Activated CD4-positive, alpha-beta memory T cell treated with anti-CD3 and anti-CD28 coated beads, Interleukin-2, amount 10 ng/mL, durations not matched to agents 7 days and 5 days (primary cell): ENCODE measurements around the gene CCDC159. TPM values are rescaled to one million over a fixed set of nuclear protein-coding genes. Genes with fewer than 3 reads are reported as not detected.
A peak's percentile ranks its signal among the peaks of the same experiment; 100 is the strongest.

ENCODE experiments used
- CTCF ChIA-PET: fragments of 350-600 bp; sonication (Branson Sonifier 250); formaldehyde crosslinking; loops from one replicate; lab custom pipeline; 2021; ENCODE audit warnings: antibody characterized with exemption, inconsistent platforms; lab: Charles Lee
- POLR2A ChIA-PET: fragments of 350-600 bp; sonication (Branson Sonifier 250); formaldehyde crosslinking; loops from one replicate; lab custom pipeline; 2021; ENCODE audit warnings: antibody characterized with exemption; lab: Charles Lee
- DNase-seq: peaks from one replicate; pipeline ENCODE4 v3.0.0-alpha.2; 2020
- H3K27ac Mint-ChIP-seq: one replicate; pipeline ENCODE4 v1.8.0; 2021; ENCODE audit warnings: mild to moderate bottlenecking, mixed read lengths
- H3K27me3 Mint-ChIP-seq: one replicate; pipeline ENCODE4 v1.8.0; 2021; ENCODE audit warnings: mixed read lengths
- H3K36me3 Mint-ChIP-seq: one replicate; pipeline ENCODE4 v1.8.0; 2021; ENCODE audit warnings: low read depth, mixed read lengths
- H3K4me1 Mint-ChIP-seq: one replicate; pipeline ENCODE4 v1.8.0; 2021; ENCODE audit warnings: mixed read lengths
- H3K4me3 Mint-ChIP-seq: one replicate; pipeline ENCODE4 v1.8.0; 2021; ENCODE audit warnings: mild to moderate bottlenecking, mixed read lengths
- H3K9me3 Mint-ChIP-seq: one replicate; pipeline ENCODE4 v1.8.0; 2021; ENCODE audit warnings: mixed read lengths
- total RNA-seq, 2 experiments: library from RNA; stranded (reverse); gene quantifications; one replicate each; pipeline ENCODE4 v1.2.3, GENCODE V29; 2021

The CCDC159 gene
- total RNA-seq, 2 experiments from 2014 or later, result 24.0 to 24.7 TPM

DNA sequence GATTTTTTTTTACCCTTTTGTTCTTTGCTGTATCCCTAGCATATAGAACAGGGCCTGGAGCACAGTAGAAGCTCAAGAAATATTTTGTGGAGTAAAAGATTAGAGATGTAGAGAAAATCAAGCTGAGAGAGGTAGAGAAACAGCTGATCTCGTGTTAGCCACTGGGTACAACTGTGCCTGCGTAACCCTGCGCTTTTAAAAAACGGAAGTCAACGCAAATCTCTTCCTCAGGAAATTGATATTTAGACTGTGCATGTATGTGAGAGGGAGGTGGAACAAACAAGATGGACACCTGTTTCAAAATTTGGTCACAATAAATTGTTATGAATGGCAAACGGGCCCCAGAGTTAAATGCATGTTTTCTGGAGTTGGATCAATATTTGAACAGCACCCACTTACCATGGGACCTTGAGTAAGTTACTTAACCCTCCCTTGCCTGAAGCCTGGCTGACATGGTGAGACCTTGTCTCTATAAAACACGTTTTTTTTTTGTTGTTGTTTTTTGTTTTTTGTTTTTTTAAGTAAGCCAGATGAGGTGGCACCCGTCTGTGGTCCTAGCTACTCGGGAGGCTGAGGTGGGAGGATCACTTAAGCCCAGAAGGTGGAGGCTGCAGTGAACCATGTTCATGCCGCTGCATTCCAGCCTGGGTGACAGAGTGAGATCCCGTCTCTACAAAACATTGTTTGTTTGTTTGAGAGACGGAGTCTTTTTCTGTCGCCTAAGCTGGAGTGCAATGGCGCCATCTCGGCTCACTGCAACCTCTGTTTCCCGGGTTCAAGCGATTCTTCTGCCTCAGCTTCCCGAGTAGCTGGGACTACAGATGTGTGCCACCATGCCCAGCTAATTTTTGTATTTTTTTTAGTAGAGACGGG is 41.1 kb downstream of the CCDC159 start:
- CTCF ChIA-PET, result interaction anchor here (0.8 to 1.8 kb wide), 3 partner anchors 14 to 96 kb away, joined by 3 to 4 read pairs (median 4); no protein-coding TSS in a partner anchor
- Mint-ChIP-seq H3K4me1 (peaks cover 11% of the 10 kb centered on the region), H3K36me3 (no peaks in the 10 kb centered on the region), H3K4me3 (no peak overlapping the region), H3K27ac (no peak overlapping the region), H3K27me3 (peaks cover 13% of the 10 kb centered on the region), H3K9me3 (peaks cover 2% of the 10 kb centered on the region)
- POLR2A ChIA-PET, result no interaction called here
- no peak for DNase-seq

DNA sequence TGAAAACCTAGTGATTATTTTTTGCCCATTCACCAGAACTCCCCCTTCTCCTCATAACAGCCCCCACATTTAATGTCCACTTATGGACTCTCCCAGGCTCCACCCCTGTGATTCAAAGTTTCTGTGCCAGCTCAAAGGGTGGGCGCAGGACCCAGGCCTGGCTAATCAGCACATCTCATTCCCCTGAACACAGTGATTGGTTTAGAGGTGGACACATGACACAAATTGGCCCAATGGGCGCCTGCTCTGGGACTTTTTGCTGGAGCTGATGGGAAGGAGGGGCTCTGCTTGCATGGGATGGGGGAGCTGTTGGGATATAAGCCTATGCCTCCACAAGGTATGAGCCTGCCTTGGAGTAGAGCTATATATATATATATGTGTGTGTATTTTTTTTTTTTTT is 44.0 kb downstream of the CCDC159 start:
- Mint-ChIP-seq H3K9me3 (peaks cover 2% of the 10 kb centered on the region), H3K27me3 (peaks cover 7% of the 10 kb centered on the region), H3K4me3 (no peak overlapping the region), H3K4me1 (peaks cover 11% of the 10 kb centered on the region), H3K36me3 (no peaks in the 10 kb centered on the region), H3K27ac (no peak overlapping the region)
- DNase-seq, result no peak
- CTCF ChIA-PET, result interaction anchor here (1.4 to 4.3 kb wide), 2 partner anchors 7 to 9 kb away, joined by 7 to 28 read pairs; no protein-coding TSS in a partner anchor
- POLR2A ChIA-PET, result interaction anchor here (1.0 kb wide), 1 partner anchor 93 kb away, joined by 3 read pairs; no protein-coding TSS in a partner anchor

DNA sequence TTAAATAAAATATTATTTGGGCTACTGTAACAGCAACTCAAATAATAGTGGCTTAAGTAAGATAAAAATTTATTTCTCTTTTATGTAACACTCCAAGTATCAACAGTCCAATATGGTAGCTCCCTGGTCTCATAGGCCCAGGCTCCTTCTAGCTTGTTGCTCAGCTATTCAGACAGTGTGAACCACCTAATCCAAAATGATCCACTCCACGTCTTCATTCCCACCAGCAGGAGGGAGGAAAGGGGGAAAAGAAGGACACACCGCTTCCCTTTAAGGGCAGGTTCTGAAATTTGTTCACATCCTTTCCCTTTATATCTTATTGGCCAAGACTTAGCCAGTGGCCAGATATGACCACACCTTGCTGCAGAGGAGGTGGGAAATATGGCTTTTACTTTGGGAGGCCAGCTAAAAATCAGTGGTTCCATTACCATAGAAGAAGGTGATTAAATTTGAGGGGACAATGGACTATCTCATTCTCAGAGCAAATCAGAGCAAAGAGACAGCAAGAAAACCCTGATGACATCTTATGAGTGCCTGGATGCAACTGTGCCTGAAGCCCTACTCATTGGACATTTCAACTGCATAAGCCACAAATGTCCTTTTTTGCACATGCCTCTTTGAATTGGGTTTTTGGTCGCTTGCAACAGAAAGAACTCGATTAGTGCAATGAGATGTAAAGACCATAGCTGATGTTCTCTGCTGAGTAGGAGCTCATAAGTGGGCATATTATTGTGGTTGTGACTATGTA is 44.8 kb downstream of the CCDC159 start:
- peaks cover 8% of the 10 kb centered on the region for H3K27me3 Mint-ChIP-seq
- H3K4me3 Mint-ChIP-seq, result no peak overlapping the region
- DNase-seq, result no peak
- CTCF ChIA-PET, result interaction anchor here (1.0 to 4.3 kb wide), 3 partner anchors 8 to 44 kb away, joined by 3 to 28 read pairs (median 7); partner anchors contain the start of genes ODAD3 and PRKCSH
- POLR2A ChIA-PET, result interaction anchor here (0.6 to 1.0 kb wide), 3 partner anchors 41 to 202 kb away, joined by 3 read pairs; no protein-coding TSS in a partner anchor
- peaks cover 11% of the 10 kb centered on the region for H3K4me1 Mint-ChIP-seq
- H3K9me3 Mint-ChIP-seq, result peaks cover 2% of the 10 kb centered on the region
- H3K36me3 Mint-ChIP-seq, result no peaks in the 10 kb centered on the region
- no peak overlapping the region for H3K27ac Mint-ChIP-seq

DNA sequence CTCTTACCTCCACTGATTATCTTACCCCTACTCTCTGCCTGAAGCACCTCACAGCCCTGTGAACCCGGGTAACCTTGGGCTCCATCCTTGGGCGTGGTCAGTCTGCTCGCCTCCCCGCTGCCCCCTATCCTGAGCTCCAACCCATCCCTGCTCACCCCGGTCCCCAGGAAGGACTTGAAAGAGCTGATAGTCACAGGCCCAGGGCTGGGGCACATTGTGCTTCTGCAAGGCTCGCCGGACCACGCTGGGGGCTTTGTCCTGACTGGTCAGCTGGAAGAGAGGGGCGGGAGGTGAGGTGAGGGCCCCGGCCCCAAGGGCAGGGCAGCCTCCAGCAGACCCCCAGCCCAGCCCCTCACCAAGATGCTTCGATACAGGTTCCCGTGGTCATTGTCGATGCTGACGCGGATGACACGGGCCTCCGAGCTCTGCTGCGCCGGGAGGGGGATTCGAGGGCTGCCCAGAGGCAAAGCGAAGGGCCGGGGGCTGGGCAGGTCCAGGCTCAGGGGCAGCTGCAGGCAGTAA is 50.8 kb downstream of the CCDC159 start:
- no peaks in the 10 kb centered on the region for H3K36me3 Mint-ChIP-seq
- H3K4me1 Mint-ChIP-seq, result peaks cover 5% of the 10 kb centered on the region
- no peak overlapping the region for H3K4me3 Mint-ChIP-seq
- ChIA-PET POLR2A (no interaction called here), CTCF (interaction anchor here (1.1 to 1.2 kb wide), 2 partner anchors 14 to 16 kb away, joined by 3 to 4 read pairs; no protein-coding TSS in a partner anchor)
- H3K9me3 Mint-ChIP-seq, result no peaks in the 10 kb centered on the region
- peaks cover 12% of the 10 kb centered on the region for H3K27me3 Mint-ChIP-seq
- no peak overlapping the region for H3K27ac Mint-ChIP-seq
- no peak for DNase-seq

DNA sequence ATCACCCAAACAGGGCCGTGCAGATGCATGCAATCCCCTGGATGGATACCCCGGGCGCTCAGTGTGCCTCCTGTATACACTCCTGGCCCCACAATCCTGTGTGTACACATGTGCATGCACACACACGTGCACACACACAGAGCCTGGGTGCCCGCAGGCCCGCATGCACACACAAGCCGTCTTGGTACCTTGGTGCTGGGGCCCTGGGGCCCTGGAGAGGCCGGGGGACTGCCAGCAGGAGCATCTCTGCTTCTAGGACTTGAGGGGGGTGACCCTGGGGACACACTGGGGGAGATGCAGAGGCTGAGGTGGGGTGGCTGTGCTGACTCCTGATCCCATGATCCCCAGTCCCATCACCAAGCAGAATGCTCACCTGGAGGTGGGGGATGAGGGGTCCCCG is 53.3 kb downstream of the CCDC159 start:
- DNase-seq, result no peak
- H3K27ac Mint-ChIP-seq, result no peak overlapping the region
- H3K27me3 Mint-ChIP-seq, result peaks cover 8% of the 10 kb centered on the region
- ChIA-PET POLR2A (no interaction called here), CTCF (no interaction called here)
- H3K4me3 Mint-ChIP-seq, result no peak overlapping the region
- no peaks in the 10 kb centered on the region for H3K9me3 Mint-ChIP-seq
- H3K4me1 Mint-ChIP-seq, result no peaks in the 10 kb centered on the region
- no peaks in the 10 kb centered on the region for H3K36me3 Mint-ChIP-seq

DNA sequence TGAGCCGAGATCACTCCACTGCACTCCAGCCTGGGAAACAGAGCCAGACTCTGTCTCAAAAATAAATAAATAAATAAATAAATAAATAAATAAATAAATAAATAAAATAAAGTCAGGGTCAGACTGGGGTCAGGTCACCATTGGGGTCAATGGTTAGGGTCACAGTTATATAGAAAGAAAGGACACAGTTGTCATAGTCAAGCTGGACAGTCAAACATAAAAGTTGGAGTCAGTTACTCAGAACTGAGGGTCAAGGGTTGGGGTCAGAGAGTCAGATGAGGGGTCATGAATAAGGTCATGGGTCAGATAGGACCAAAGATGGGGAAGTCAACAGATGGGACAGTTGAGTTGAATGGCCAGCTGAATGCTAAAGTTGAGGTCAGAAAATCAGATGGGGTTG is 54.5 kb downstream of the CCDC159 start:
- Mint-ChIP-seq H3K4me1 (no peaks in the 10 kb centered on the region), H3K27ac (peak overlapping the region; percentile 24), H3K27me3 (peaks cover 3% of the 10 kb centered on the region)

DNA sequence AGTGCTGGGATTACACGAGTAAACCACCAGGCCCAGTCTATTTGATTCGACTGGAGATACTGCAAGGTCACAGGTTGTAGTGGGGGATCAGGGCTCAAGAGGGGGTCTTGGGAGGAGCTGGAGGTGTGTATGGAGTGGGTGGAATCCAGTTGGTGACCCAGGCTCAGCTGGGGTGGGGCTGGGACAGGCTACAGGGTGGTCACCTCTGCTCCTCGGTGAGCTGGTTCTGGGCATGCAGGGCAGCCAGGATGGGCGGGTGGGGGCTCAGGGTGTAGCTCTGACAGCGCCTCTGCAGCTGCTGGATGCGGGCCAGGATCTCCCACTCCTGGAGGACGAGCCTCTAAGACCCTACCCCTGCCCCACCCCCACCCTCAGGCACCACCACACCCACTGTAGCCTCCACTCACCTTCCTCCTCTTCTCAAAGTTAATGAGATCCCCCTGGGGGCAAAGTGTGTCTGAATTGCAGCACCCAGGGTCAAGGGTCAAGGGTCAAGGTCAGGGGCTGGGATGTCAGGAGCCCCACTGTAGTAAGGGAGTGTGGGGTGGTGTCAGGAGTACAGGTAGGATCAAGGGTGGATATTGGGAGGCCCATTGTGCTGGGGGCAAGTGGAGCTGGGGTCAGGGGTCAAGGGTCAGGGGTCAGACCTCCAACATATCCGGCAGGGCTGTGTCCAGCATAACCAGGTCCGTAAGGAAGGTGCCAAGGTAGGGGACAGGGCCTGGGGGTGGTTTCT is 55.7 kb downstream of the CCDC159 start:
- H3K27me3 Mint-ChIP-seq, result peaks cover 3% of the 10 kb centered on the region
- ChIA-PET CTCF (interaction anchor here (1.1 to 1.3 kb wide), 2 partner anchors 14 to 21 kb away, joined by 3 to 4 read pairs; no protein-coding TSS in a partner anchor), POLR2A (interaction anchor here (1.5 kb wide), 1 partner anchor 21 kb away, joined by 5 read pairs; no protein-coding TSS in a partner anchor)
- H3K4me1 Mint-ChIP-seq, result no peaks in the 10 kb centered on the region
- H3K9me3 Mint-ChIP-seq, result no peaks in the 10 kb centered on the region
- H3K27ac Mint-ChIP-seq, result no peak overlapping the region
- no peak overlapping the region for H3K4me3 Mint-ChIP-seq
- no peak for DNase-seq
- H3K36me3 Mint-ChIP-seq, result no peaks in the 10 kb centered on the region

More for the DNA sequence above, 54.5 kb downstream of the CCDC159 start:
- POLR2A ChIA-PET, result interaction anchor here (0.9 kb wide), 1 partner anchor 34 kb away, joined by 3 read pairs; the partner anchor contains the start of gene ODAD3
- CTCF ChIA-PET, result interaction anchor here (1.3 kb wide), 1 partner anchor 20 kb away, joined by 3 read pairs; no protein-coding TSS in a partner anchor
- H3K36me3 Mint-ChIP-seq, result no peaks in the 10 kb centered on the region
- no peaks in the 10 kb centered on the region for H3K9me3 Mint-ChIP-seq
- H3K4me3 Mint-ChIP-seq, result no peak overlapping the region
- DNase-seq, result no peak

Other genes starting within 250 kb of the CCDC159 start
- 10 to 100 TPM; 68.2 to 72.1 TPM for gene SPC24, start 190.7 kb upstream of the CCDC159 start, total RNA-seq
- gene KANK2, start 149.0 kb upstream of the CCDC159 start, total RNA-seq, result 1 to 10 TPM; 2.3 to 2.8 TPM
- gene ANGPTL8, start 106.9 kb upstream of the CCDC159 start, total RNA-seq, result not detected
- gene DOCK6, start 84.0 kb upstream of the CCDC159 start, total RNA-seq, result under 1 TPM; 0.35 to 0.68 TPM
- not detected for gene TSPAN16, start 50.4 kb upstream of the CCDC159 start, total RNA-seq
- gene RAB3D, start 6.9 kb upstream of the CCDC159 start, total RNA-seq, result 1 to 10 TPM; 8.3 to 8.4 TPM
- 10 to 100 TPM; 32.6 to 35.1 TPM for gene TMEM205, start 251 bp upstream of the CCDC159 start, total RNA-seq
- 1 to 10 TPM; 2.0 to 2.6 TPM for gene PLPPR2, start 8.9 kb downstream of the CCDC159 start, total RNA-seq
- 1 to 10 TPM; 2.6 to 2.9 TPM for gene SWSAP1, start 28.1 kb downstream of the CCDC159 start, total RNA-seq
- gene EPOR, start 37.8 kb downstream of the CCDC159 start, total RNA-seq, result 10 to 100 TPM; 10.0 to 10.2 TPM
- gene RGL3, start 72.8 kb downstream of the CCDC159 start, total RNA-seq, result not detected
- gene ODAD3, start 88.6 kb downstream of the CCDC159 start, total RNA-seq, result not detected
- 100 to 1,000 TPM; 315 to 318 TPM for gene PRKCSH, start 89.1 kb downstream of the CCDC159 start, total RNA-seq
- not detected for gene ELAVL3, start 134.5 kb downstream of the CCDC159 start, total RNA-seq
- 10 to 100 TPM; 15.6 to 16.5 TPM for gene ZNF653, start 159.3 kb downstream of the CCDC159 start, total RNA-seq
- gene ECSIT, start 182.6 kb downstream of the CCDC159 start, total RNA-seq, result 10 to 100 TPM; 24.8 to 26.8 TPM
- not detected for gene CNN1, start 192.3 kb downstream of the CCDC159 start, total RNA-seq
- gene ELOF1, start 212.7 kb downstream of the CCDC159 start, total RNA-seq, result 10 to 100 TPM; 49.7 to 50.2 TPM
- gene ACP5, start 231.1 kb downstream of the CCDC159 start, total RNA-seq, result 10 to 100 TPM; 21.3 to 21.4 TPM